Measurements from ENCODE around the gene CRB1. TPM values are rescaled to one million over a fixed set of nuclear protein-coding genes. Genes with fewer than 3 reads are reported as not detected.

Gene CRB1
- total and polyA plus RNA-seq, 2 of the 8 experiments (the other 6 are each of a cell fraction or from before 2014, with no cell fraction given): 0.03 TPM; not detected in 1

- no peaks in the 10 kb centered on the region for H4K20me1 ChIP-seq (replicated peaks in 1 of 2; ENCODE audit: control insufficient read depth in 1 of 2, insufficient read depth in 2 of 2, low read length in 2 of 2)
- H2BK20ac ChIP-seq (ENCODE audit: low read length): no peak overlapping the region
- POLR2A ChIA-PET (ENCODE audit: partially characterized antibody): interaction anchor here (1.4 kb wide), 1 partner anchor 8 kb away, joined by 3 read pairs; no protein-coding TSS in a partner anchor
- no peak overlapping the region for H4K5ac ChIP-seq (ENCODE audit: insufficient read length, low read depth, low read length)
- no peak for TF ChIP-seq CTBP2 (IDR thresholded peaks at IDR 0.05; ENCODE audit: borderline replicate concordance, insufficient read depth, insufficient read length, low read length)
- TF ChIP-seq SP4 (IDR thresholded peaks at IDR 0.05; ENCODE audit: low read length): no peak
- no peak for TF ChIP-seq RBBP5 (IDR thresholded peaks at IDR 0.05; ENCODE audit: borderline replicate concordance, low read depth, low read length)
- TF ChIP-seq SRF (IDR thresholded peaks at IDR 0.05; ENCODE audit: low read depth, low read length): no peak
- TF ChIP-seq ZNF274 (IDR thresholded peaks at IDR 0.05; ENCODE audit: borderline replicate concordance, extremely low read depth, low read length): no peak
- no peaks in the 10 kb centered on the region for H3K79me1 ChIP-seq (ENCODE audit: low read depth, low read length)
- 61% methylated on average over 7 of the region's 7 CpGs; no CpG with 5 or more reads in 1 of the 2 experiments for WGBS, 2 experiments (ENCODE audit: extremely low coverage in 1 of 2, insufficient coverage in 1 of 2, insufficient read length in 1 of 2, insufficient replicate concordance in 2 of 2, low coverage in 1 of 2, low lambda C conversion rate in 2 of 2, missing lambda C conversion rate in 1 of 2)
- H2BK15ac ChIP-seq (ENCODE audit: low read length): no peak overlapping the region
- H3K27me3 ChIP-seq (replicated peaks in 1 of 4; ENCODE audit: control insufficient read depth in 3 of 4, extremely low read depth in 1 of 4, insufficient read depth in 3 of 4, low read length in 3 of 4): no peaks in the 10 kb centered on the region
- CTCF ChIA-PET (ENCODE audit: partially characterized antibody): interaction anchor here (0.5 to 3.1 kb wide), 12 partner anchors 9 to 753 kb away, joined by 3 to 10 read pairs (median 4); no protein-coding TSS in a partner anchor
- no peak overlapping the region for H3K4me3 ChIP-seq (ENCODE audit: extremely low read depth in 1 of 4, insufficient read depth in 2 of 4, low read depth in 3 of 4, low read length in 4 of 4)
- H3K14ac ChIP-seq (ENCODE audit: insufficient read length): no peak overlapping the region
- H3K23ac ChIP-seq (ENCODE audit: insufficient read length): no peak overlapping the region
- H2BK5ac ChIP-seq (ENCODE audit: low read depth, low read length): no peak overlapping the region
- no peak overlapping the region for H3K18ac ChIP-seq (ENCODE audit: extremely low read depth, low read length)
- H2AFZ ChIP-seq (ENCODE audit: low read length): peak overlapping the region; percentile 59; the same call in 1 of the 2 replicates
- no peak overlapping the region for H4K91ac ChIP-seq (replicated peaks; ENCODE audit: insufficient read length, low read length)
- H3K4me2 ChIP-seq (ENCODE audit: insufficient read depth in 1 of 2, low read depth in 2 of 2, low read length in 2 of 2): no peak overlapping the region
- no peak overlapping the region for H4K8ac ChIP-seq (ENCODE audit: extremely low read depth, insufficient read depth, low read length)
- no peaks in the 10 kb centered on the region for H3K36me3 ChIP-seq (ENCODE audit: control insufficient read depth in 2 of 4, insufficient read depth in 4 of 4, low read length in 3 of 4)
- H2AK5ac ChIP-seq (ENCODE audit: low read depth, low read length): no peak overlapping the region
- no peaks in the 10 kb centered on the region for H3K23me2 ChIP-seq (ENCODE audit: low read depth, low read length)
- H2BK12ac ChIP-seq (ENCODE audit: low read depth, low read length): no peak overlapping the region
- no peak for FAIRE-seq
- no peaks in the 10 kb centered on the region for H3K79me2 ChIP-seq (ENCODE audit: control insufficient read depth in 1 of 2, insufficient read depth in 2 of 2, low read length in 2 of 2)
- no peak overlapping the region for H3K27ac ChIP-seq (ENCODE audit: low read depth, low read length)
- H2BK120ac ChIP-seq (replicated peaks; ENCODE audit: low read depth, low read length): no peak overlapping the region
- no peaks in the 10 kb centered on the region for H3K9me3 ChIP-seq (ENCODE audit: insufficient read depth in 2 of 2, low read depth in 1 of 2, low read length in 1 of 2)
- H3K4ac ChIP-seq (replicated peaks; ENCODE audit: insufficient read length, low read depth, low read length): no peak overlapping the region
- no peak overlapping the region for H3K9ac ChIP-seq (replicated peaks in 1 of 4; ENCODE audit: extremely low read depth in 1 of 4, low read depth in 3 of 4, low read length in 3 of 4)
- no peak overlapping the region for H3K56ac ChIP-seq (replicated peaks; ENCODE audit: insufficient read length, low read depth, low read length)
- DNase-seq (ENCODE audit: low read depth in 1 of 2, low spot score in 2 of 2): no peak
- peaks cover 0 to 12% (median 5%) of the 10 kb centered on the region in 4 experiments; a peak in 5 of 7 replicates for H3K4me1 ChIP-seq (replicated peaks in 1 of 4; ENCODE audit: control insufficient read depth in 3 of 4, insufficient read depth in 4 of 4, low read length in 3 of 4)
Observed at GRCh38 chr1:197469620-197470210, 201.7 kb downstream of the CRB1 start.
